C4-2B (cell line): Measurements from ENCODE around the gene TESK2.

Source experiments
- ZFX ChIP-seq: fragments of 450-650 bp; IDR thresholded peaks from 2 replicates; pipeline ENCODE4 v1.6.1; 2017
- TF ChIP-seq, protein P1 (sequence below): fragments of 450-650 bp; conservative IDR thresholded peaks from 2 replicates; pipeline ENCODE4 v1.5.1; 2017; ENCODE audit warnings: mild to moderate bottlenecking

DNA sequence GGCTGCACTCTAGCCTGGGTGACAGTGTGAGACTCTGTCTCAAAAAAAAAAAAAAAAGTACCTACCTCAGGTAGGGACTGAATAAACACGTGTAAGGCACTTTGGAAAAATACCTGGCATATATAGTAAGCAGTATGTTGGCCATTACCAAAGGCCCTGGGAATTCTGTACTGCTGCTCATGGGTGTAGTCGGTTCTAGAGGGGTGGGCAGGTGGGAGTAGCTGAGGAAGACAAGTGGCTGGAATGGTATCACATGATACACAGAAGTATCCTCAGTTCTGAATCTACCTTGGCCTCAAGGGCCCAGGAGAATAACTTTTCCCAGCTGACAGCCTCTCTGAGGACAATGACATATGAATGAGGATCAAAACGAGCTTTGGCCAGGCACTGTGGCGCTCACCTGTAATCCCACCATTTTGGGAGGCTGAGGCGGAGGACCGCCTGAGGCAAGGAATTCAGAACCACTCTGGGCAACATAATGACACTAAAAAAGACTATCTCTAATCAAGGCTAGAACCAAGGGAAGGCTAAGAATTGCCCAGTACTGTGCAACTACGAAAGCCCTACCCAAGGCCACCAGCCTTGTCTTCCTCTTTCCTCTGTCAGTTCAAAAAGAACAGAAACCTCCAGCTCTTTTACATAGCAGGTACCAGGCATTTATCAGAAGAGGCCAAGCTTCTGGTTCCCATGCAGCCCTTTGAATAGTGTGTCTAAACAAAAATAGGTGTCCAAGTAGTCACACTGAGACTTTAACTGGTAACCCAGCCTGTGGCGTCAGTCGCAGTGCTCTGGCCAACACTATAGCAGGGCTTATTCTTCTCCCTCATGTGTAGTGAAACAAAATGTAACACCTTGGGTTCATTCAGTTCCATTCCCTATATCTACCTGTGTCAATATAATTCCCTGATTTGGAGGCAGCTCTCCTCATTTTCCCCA lies 19.3 kb upstream of the TESK2 start:
- TF ChIP-seq, protein P1, sequence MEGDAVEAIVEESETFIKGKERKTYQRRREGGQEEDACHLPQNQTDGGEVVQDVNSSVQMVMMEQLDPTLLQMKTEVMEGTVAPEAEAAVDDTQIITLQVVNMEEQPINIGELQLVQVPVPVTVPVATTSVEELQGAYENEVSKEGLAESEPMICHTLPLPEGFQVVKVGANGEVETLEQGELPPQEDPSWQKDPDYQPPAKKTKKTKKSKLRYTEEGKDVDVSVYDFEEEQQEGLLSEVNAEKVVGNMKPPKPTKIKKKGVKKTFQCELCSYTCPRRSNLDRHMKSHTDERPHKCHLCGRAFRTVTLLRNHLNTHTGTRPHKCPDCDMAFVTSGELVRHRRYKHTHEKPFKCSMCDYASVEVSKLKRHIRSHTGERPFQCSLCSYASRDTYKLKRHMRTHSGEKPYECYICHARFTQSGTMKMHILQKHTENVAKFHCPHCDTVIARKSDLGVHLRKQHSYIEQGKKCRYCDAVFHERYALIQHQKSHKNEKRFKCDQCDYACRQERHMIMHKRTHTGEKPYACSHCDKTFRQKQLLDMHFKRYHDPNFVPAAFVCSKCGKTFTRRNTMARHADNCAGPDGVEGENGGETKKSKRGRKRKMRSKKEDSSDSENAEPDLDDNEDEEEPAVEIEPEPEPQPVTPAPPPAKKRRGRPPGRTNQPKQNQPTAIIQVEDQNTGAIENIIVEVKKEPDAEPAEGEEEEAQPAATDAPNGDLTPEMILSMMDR: no peak
- no peak for TF ChIP-seq ZFX
